GM15510 (cell line): Measurements from ENCODE around the gene NPHS2.

Experiments used
- POLR2A ChIP-seq: IDR thresholded peaks from 3 replicates; pipeline ENCODE4 v1.6.1; 2011; ENCODE audit warnings: borderline replicate concordance; ENCODE audit not compliant: insufficient read length; ENCODE audit errors: extremely low read depth

Gene NPHS2

DNA sequence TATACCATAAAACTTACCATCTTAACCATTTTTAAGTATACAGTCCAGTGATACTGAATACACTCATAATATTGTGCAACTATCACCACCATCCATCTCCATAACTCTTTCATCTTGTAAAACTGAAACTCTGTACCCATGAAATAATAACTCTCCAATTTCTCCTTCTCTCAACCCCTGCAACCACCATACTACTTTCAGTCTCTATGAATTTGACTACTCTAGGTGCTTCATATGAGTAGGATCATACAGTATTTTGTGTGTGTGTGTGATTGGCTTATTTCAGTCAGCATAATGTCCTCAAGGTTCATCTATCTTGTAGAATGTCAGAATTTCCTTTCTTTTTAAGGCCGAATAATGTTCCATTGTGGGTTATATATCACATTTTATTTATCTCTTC, 17.7 kb downstream of the NPHS2 start:
- TF ChIP-seq POLR2A: no peak

DNA sequence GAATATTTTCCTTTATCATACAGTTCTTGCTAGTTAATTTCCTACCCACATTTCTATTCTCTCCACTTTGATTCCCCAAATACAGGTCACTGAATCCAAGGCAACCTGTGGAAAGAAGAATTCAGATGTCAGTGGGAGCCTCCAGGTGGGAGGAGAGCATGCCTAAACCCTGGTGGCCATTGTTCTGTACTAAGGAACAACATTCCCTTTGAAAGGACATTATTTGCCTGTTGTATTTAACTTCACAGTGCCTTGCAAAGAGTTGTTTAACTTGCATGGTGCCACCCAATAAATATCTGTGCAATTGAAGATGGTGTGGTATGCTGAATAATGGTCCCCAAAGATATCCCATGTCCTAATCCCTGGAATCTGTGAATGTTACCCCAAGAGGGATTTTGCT, 21.3 kb downstream of the NPHS2 start:
- TF ChIP-seq POLR2A: no peak

DNA sequence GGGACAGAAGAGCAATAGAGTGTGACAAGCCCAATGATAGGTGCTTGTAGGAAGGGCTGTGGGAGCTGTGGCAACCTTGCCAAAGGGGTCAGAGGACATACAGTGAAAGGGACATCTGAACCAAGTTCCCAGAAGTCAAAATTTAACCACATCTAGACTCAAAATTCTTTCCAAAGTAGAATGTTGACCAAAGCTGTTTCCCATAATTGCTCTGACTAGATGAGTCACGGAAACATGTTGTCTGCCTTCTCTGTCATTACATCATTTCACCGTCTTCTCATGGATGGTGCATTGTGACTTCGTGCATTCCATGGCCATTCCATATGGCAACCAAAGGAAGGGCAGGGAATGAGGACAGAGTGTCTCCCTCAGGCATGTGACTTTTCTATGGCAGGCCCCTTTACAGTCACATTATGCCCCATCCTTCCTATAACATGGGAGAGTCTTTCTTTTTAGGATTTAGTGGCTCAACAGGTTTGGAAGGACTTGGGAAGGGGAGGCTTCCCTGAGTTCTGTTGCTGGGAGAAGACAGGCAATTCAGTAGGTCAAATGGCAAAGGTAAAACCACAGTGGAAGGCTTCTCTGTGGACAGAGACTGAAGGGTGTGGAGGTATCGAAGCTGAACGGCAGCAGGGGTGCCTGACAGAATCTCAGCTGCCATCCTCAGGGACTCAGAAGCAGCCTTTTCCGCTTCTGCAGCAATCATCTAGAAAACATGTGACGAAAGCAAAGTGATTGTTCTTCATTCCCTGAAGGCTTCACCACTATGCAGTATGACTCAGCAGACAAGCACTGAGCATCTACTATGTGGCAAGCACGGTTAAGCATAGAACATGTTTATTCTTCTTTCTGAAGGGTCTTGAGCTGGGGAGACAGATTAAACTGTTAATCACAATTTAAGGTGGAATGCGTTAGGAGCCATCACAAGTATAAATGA, 24.7 kb downstream of the NPHS2 start:
- no peak for TF ChIP-seq POLR2A

DNA sequence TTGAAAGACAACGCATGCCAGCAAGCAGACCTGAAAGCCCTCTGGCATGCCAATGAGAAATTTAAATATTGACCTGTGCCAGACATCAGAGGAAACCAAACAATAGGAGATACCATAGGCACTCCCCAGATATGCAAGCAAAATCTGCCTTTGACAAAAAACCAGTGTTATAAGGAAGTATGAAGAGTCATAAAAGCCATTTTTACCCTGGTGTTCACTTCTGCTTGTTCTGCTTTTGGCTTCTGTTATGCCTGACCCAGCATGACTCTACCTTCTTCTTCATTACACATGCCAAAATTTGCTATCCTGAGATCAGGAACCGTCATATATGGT, 26.4 kb downstream of the NPHS2 start:
- TF ChIP-seq POLR2A: no peak

DNA sequence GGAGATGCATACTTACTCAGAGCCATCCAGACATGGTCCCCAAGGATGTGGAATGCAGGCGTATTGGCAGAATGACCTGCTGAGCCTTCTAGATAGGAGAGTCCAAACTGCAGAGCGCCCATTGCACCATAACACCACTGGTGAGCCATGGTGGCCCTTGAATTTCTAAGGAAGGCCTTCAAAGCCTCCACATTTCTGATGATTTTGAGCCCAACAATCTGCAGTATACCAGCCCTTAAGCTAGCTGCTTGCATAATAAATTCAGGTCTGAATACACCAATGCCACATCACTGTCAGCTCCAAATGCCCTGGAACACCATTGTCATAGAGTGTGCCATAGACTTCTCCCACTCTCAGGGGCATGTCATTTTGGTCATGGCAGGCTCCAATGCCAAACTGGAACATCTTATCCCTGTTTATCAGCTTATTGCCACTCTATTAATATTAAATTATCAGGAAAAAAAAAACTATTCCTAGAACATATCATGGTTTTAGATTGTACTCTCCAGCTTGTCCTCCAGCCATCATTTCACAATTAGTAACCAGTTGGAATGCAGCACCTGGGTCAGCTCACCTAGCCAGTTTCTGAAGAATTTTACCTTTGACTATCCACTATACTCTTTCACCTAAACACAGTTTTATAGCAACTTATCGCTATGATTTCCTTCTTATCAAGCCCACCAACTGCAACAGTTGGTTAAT, 26.9 kb downstream of the NPHS2 start:
- TF ChIP-seq POLR2A: no peak

DNA sequence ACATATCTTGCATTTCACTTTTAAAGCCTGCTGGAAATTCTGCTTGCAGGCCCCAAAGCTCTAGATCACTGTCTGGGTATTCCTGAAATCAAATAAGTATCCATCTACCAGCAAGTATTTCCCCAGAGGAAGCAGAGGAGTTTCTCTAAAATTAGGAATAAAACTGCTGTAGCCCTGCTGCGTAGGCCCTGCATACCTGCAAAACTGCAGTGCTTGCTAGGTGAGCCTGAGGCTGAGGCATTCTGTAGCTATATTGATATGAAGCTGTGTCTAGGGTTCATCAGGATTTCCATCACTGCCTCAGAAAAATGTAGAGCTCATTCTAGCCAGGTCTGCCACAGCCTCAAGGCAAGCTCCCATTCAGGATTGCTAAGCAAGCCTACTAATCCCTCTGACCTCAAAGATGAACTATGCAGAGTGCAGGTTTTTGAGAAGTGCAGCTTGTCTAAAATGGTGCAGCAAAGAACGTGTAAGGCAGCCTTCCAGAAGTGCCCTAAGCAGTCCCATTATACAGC, 28.7 kb downstream of the NPHS2 start:
- TF ChIP-seq POLR2A: no peak

DNA sequence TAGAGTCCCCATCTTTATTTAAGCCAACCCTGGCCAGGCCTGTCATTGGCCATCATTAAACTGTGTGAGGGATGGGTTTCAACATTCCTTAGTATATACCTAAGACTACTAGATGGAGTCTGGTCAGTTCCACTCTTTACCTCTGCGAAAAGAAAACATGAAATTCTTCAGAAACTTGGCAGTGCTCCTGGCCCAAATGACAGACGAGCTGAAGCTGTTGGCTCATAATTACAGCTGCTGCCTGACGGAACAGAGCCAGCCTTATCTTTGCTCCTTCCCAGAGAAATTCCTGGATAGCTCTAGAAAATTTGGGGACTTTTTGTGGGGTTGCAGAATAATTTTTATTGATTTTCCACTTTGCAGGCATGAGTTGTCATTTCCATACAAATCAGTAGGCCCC, 30.4 kb downstream of the NPHS2 start:
- TF ChIP-seq POLR2A: no peak

DNA sequence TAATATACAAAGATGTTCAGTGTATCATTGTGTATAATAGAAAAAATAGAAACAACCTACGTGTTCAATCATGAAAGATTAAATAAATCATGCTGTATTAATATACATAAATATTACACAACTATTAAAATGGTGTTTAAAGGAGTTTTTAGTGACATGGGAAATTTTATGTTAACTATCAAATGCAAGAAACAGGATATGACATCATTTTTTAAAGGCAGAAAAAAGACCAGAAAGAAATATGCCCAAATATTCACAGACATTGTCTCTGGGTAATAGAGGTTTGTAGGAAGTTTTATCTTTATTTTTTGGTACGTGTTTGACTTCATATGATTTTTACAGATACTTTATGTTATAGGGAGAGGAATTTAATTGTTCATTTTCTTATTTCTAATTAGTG, 34.0 kb downstream of the NPHS2 start:
- no peak for TF ChIP-seq POLR2A

DNA sequence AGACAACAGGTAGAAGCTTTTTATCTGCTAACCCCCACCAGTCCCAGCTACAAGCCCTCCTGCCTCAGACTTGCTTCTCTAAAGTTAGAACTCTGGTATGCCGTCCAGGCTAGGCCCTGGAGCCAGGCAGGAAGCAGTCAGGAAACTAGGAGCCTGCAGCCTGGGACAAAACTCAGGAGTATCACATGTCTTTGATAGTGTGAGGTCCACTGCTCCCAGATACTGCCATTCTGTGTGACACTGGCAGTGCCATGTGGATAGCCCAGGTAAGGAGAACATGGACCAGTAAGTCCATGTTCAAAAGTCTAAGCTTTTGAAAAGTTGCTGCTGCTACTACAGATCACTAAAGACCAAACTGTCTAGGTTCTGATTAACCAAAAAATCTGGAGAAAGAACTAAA, 45.4 kb downstream of the NPHS2 start:
- TF ChIP-seq POLR2A: no peak

DNA sequence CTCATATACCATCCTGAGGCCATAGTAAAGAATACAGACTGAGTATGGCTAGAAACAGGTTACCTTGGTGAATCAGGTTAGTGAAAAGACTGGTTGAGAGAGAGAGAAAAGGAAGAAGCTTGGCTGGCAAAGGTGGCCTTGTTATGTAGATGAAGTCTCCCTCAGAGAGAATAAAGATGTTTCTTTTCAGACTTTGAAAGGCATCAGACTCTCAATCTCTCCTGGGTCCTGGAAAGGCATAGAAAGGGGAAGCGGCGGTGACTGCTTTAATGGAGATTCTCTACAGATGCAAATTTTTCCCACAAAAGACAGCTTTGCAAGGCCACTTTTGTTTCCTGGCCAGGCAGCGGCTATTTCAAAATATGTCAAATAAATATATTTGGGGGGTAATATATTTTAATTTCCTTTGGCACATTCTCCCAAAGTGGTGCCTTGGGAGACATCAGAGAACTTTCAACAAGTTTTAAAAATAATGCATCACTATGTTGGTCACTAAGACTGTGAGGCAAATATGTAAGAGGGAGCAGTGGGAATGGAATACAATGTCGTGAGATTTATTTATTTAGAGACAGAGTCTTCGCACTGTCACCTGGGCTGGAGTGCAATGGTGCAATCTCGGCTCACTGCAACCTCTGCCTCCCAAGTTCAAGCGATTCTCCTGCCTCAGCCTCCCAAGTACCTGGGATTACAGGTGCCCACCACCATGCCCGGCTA, 46.1 kb downstream of the NPHS2 start:
- no peak for TF ChIP-seq POLR2A

DNA sequence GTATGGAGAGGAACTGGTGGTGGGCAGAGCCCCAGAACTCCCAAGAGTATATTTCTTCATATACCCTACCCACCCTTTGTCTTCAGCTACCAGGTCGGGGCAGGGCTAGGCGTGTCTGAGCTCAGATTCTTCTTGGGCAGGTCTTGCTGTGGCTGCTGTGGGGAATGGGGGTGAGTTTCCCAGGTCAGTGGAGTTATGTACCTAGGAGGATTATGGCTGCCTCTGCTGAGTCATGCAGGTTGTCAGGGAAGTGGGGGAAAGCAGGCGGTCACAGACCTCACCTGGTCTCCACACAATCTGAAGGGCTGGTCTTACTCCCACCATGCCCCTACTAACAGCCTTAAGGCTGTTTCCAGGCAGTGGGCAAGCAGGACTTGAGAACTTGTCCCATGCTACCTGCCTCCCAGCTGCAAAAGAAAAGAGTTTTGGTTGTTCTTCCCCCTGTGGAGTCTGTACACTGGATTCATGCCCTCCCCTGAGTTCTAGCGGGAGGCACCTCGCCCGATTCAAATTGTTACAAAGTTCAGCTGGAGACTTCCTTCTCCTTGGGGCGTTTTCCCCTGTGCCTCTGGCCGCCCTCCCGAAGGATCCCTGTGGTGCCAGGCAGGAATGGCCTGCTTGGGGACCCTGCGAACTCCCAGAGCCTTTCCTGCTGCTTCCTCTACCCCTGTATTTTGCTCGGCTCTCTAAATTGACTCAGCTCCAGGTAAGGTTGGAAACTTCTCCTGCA, 58.6 kb downstream of the NPHS2 start:
- TF ChIP-seq POLR2A: no peak

DNA sequence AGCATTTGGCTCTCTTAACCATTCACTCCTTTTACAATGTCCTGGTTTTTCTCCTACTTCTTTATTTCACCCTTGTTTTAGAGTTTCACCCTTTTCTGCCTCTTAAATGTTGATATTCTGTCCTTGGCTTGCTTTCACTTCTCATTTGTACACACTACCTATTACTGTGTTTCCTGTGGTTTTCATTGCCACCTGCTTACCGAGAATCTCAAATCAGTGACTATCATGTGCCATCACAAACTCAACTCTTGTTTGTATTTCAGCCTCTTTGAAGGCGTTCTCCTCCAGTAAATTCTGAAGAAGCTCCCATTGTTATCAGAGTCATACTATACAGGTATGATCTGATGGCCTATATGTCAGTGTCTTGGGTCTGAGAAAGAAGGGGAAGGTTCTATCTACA, 65.7 kb downstream of the NPHS2 start:
- no peak for TF ChIP-seq POLR2A

DNA sequence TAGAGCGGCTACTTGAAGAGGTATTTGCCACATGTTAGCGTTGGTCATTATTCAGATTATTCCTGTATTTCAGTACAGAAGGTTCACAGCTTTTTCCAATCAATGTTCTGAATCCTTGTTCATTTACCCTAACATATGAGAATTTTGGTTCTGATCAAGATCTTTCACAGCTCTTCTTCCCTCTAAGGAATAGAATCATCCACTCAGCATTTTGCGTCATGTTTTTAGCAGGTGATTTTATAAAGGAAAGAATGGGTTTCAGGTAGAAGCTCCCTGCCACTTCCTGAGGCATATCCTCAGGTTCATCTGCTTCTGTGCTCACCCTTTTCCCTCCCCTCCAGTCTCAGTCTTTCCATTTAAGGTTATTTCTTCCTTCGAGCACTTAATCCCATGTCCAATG, 66.4 kb downstream of the NPHS2 start:
- TF ChIP-seq POLR2A: no peak

DNA sequence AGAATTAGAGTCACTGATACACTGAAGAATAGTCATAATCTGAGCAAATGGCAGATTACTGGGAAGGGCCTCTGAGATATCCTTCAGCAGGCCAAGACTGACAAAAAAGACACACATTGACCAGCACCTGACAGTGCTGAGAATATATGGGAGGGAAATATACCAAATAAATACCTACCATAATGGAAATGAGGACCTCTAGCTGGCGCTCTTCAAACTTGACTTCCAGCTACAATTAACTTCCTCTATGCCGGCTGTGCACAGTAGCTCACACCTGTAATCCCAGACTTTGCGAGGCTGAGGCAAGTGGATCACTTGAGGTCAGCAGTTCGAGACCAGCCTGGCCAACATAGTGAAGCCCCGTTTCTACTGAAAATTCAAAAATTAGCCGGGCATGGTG, 69.5 kb downstream of the NPHS2 start:
- no peak for TF ChIP-seq POLR2A
